HepG2 (cell line): ENCODE data around the gene CALML6. TPM values are rescaled to one million over a fixed set of nuclear protein-coding genes. Genes with fewer than 3 reads are reported as not detected.

Experiments
- BHLHE40 ChIP-seq: IDR thresholded peaks from 2 replicates; pipeline ENCODE4 v1.6.1; 2011; ENCODE audit warnings: low read length, improper control_type of control experiment
- CBFB ChIP-seq: sonication (generic); formaldehyde crosslinking; IDR thresholded peaks from 2 replicates; pipeline ENCODE4 v1.4.0; 2020; ENCODE audit warnings: missing genetic modification reagents
- CBX2 ChIP-seq, 2 experiments: fragments of 200-600 bp in 1 of 2; sonication (generic); formaldehyde crosslinking in 1 of 2; IDR thresholded peaks; 2 replicates each; pipeline versions ENCODE4 v1.7.0 to v1.8.1; 2018 to 2022; ENCODE audit warnings: low read depth in 2 of 2, low read length in 1 of 2, mild to moderate bottlenecking in 1 of 2, missing genetic modification reagents in 1 of 2
- FOSL2 ChIP-seq: sonication (generic); formaldehyde crosslinking; IDR thresholded peaks from 2 replicates; pipeline ENCODE4 v1.4.0; 2020; ENCODE audit warnings: missing genetic modification reagents
- HDAC1 ChIP-seq: sonication (generic); formaldehyde crosslinking; IDR thresholded peaks from 2 replicates; pipeline ENCODE4 v1.5.1; 2020; ENCODE audit warnings: mild to moderate bottlenecking, missing genetic modification reagents
- HOXA7 ChIP-seq: sonication (generic); formaldehyde crosslinking; IDR thresholded peaks from 2 replicates; pipeline ENCODE4 v1.8.1; 2022; ENCODE audit warnings: mild to moderate bottlenecking, missing genetic modification reagents, moderate library complexity
- KDM5A ChIP-seq: fragments of 200-600 bp; sonication (generic); IDR thresholded peaks from 2 replicates; pipeline ENCODE4 v1.7.0; 2018; ENCODE audit warnings: antibody characterized with exemption, mild to moderate bottlenecking, low read length, borderline replicate concordance
- LCORL ChIP-seq, 2 experiments: fragments of 450-650 bp in 1 of 2; sonication (generic) in 1 of 2; formaldehyde crosslinking in 1 of 2; IDR thresholded peaks; 2 replicates each; pipeline versions ENCODE4 v1.5.0 to v1.6.1; 2017 to 2020; ENCODE audit warnings: antibody characterized with exemption in 1 of 2, missing genetic modification reagents in 1 of 2
- MAZ ChIP-seq, 2 experiments: sonication (generic) in 1 of 2; formaldehyde crosslinking in 1 of 2; IDR thresholded peaks; 2 replicates each; pipeline versions ENCODE4 v1.5.0 to v1.6.1; 2012 to 2020; ENCODE audit warnings: low read depth in 2 of 2, mild to moderate bottlenecking in 2 of 2, borderline replicate concordance in 1 of 2, improper control_type of control experiment in 1 of 2, low read length in 1 of 2, missing genetic modification reagents in 1 of 2, moderate library complexity in 1 of 2
- NFE2 ChIP-seq: sonication (generic); formaldehyde crosslinking; IDR thresholded peaks from 2 replicates; pipeline ENCODE4 v1.4.0; 2020; ENCODE audit warnings: missing genetic modification reagents
- NFE2L1 ChIP-seq: sonication (generic); formaldehyde crosslinking; IDR thresholded peaks from 2 replicates; pipeline ENCODE4 v1.4.0; 2020; ENCODE audit warnings: missing genetic modification reagents, mild to moderate bottlenecking, borderline replicate concordance
- NRL ChIP-seq: sonication (generic); formaldehyde crosslinking; IDR thresholded peaks from 2 replicates; pipeline ENCODE4 v1.5.0; 2020; ENCODE audit warnings: missing genetic modification reagents, mild to moderate bottlenecking, moderate library complexity, borderline replicate concordance
- PPARG ChIP-seq: conservative IDR thresholded peaks from 2 replicates; pipeline ENCODE4 v1.6.1; 2016; ENCODE audit warnings: missing biosample characterization, missing genetic modification reagents
- SALL2 ChIP-seq: sonication (generic); formaldehyde crosslinking; IDR thresholded peaks from 2 replicates; pipeline ENCODE4 v1.8.1; 2023; ENCODE audit warnings: mild to moderate bottlenecking, missing genetic modification reagents, inconsistent platforms
- SP4 ChIP-seq: sonication (generic); formaldehyde crosslinking; IDR thresholded peaks from 2 replicates; pipeline ENCODE4 v1.8.1; 2023; ENCODE audit warnings: mild to moderate bottlenecking, missing genetic modification reagents
- YY1 ChIP-seq: IDR thresholded peaks from 2 replicates; pipeline ENCODE4 v1.6.1; 2011; ENCODE audit warnings: low read length, low read depth, moderate library complexity, mild to moderate bottlenecking; ENCODE audit not compliant: insufficient read depth, insufficient replicate concordance
- ZFP82 ChIP-seq: sonication (generic); formaldehyde crosslinking; IDR thresholded peaks from 2 replicates; pipeline ENCODE4 v1.5.1; 2020; ENCODE audit warnings: mild to moderate bottlenecking, missing genetic modification reagents, borderline replicate concordance
- ZNF3 ChIP-seq: IDR thresholded peaks from 2 replicates; pipeline ENCODE4 v1.7.0; 2017; ENCODE audit warnings: inconsistent platforms
- ZNF552 ChIP-seq: sonication (generic); formaldehyde crosslinking; IDR thresholded peaks from 2 replicates; pipeline ENCODE4 v1.9.0; 2022; ENCODE audit warnings: missing genetic modification reagents, mild to moderate bottlenecking, borderline replicate concordance
- ZNF607 ChIP-seq: sonication (generic); formaldehyde crosslinking; IDR thresholded peaks from 2 replicates; pipeline ENCODE4 v1.5.1; 2020; ENCODE audit warnings: missing genetic modification reagents, mild to moderate bottlenecking, borderline replicate concordance
- ZNF614 ChIP-seq: IDR thresholded peaks from 2 replicates; pipeline ENCODE4 v1.6.1; 2018; ENCODE audit warnings: missing biosample characterization, missing genetic modification reagents, inconsistent platforms, borderline replicate concordance
- ZNF672 ChIP-seq: sonication (generic); formaldehyde crosslinking; IDR thresholded peaks from 2 replicates; pipeline ENCODE4 v1.8.1; 2022; ENCODE audit warnings: missing genetic modification reagents
- ZNF674 ChIP-seq: sonication (generic); formaldehyde crosslinking; IDR thresholded peaks from 2 replicates; pipeline ENCODE4 v1.5.0; 2020; ENCODE audit warnings: low read depth, mild to moderate bottlenecking, missing genetic modification reagents
- ZNF724P ChIP-seq: sonication (generic); formaldehyde crosslinking; IDR thresholded peaks from 2 replicates; pipeline ENCODE4 v1.8.0; 2022; ENCODE audit warnings: missing genetic modification reagents, borderline replicate concordance
- ZNF768 ChIP-seq: sonication (generic); formaldehyde crosslinking; IDR thresholded peaks from 2 replicates; pipeline ENCODE4 v1.4.0; 2020; ENCODE audit warnings: missing genetic modification reagents
- polyA plus RNA-seq, 8 experiments: library from polyadenylated mRNA; depleted of rRNA in 3 of 8; stranded (reverse) in 7 of 8; unstranded in 1 of 8; fragments of >200 nt; fragmentation: Illumina TruSeq in 4 of 8; extraction: Trizol in 4 of 8; gene quantifications; 2 replicates each; pipeline versions ENCODE4 v1.2.1 to v1.2.3, GENCODE V29; 2011 to 2016; ENCODE audit warnings: low read depth in 4 of 8, missing spikeins in 1 of 8, mixed read lengths in 1 of 8; ENCODE audit not compliant: insufficient read depth in 1 of 8
- total RNA-seq, 5 experiments: library from RNA; depleted of rRNA; stranded (reverse); fragments of >200 nt; fragmentation: Illumina TruSeq; extraction: Trizol; gene quantifications; 2 replicates each; pipeline ENCODE4 v1.2.3, GENCODE V29; 2016; ENCODE audit warnings: low read depth in 1 of 5
- TF ChIP-seq, protein P1 (sequence below): IDR thresholded peaks from 2 replicates; pipeline ENCODE4 v1.6.1; 2016; ENCODE audit warnings: missing compliant biosample characterization, missing genetic modification reagents, borderline replicate concordance
- TF ChIP-seq, protein P2 (sequence below): sonication (generic); formaldehyde crosslinking; IDR thresholded peaks from 2 replicates; pipeline ENCODE4 v1.9.0; 2021; ENCODE audit warnings: missing genetic modification reagents, mild to moderate bottlenecking, borderline replicate concordance

CALML6 gene
- total and polyA plus RNA-seq, 2 of the 13 experiments (the other 11 are each of a cell fraction or from before 2014, with no cell fraction given), result 0.11 to 0.12 TPM

DNA sequence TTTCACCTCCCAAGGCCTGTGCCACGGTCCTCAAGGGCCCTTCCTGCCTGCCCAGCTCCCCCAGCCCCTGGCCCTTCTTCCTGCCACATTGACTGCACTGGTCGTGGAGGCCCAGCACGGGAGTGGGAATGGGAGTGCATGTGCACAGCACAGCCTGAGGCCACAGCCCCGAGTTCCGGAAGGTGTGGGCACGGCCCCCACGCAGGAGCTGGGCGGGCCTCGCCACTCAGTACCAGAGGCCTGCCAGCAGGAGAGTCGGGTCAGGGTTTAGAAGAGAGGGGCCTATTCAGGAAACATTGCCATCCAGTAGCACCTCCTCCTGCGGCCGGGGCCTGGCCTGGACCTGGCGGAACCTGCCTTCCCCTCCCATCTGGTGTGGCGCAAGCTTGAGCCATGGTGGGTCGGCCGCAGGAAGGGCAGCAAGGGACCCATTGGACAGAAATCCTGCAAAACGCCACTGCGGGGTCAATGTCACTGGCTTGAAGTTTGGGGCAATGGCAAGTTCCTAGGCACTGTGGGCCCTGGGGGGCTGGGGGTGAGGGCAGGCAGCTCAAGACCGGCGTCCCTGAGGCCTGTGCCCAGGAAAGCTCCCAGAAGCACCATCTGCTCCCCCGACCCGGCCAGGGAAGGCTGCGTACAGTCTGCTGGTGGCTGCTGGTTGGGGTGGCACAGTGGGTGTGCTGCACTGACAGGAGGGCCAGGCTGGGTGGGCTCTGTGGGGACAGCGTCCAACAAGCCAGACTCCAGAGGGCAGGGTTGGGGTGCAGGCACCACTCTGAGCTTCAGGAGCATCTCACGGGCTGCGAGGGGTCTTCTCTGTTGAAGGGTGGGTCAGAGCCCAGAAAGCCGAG, 5.8 kb downstream of the CALML6 start (continued):
- TF ChIP-seq SALL2 (CRISPR knock-in tag) (peak; percentile 46; the same call in 1 of the 2 replicates), ZNF607 (CRISPR knock-in tag) (no peak), ZNF674 (no peak), ZNF614 (peak; percentile 52; the same call in 1 of the 2 replicates), NRL (CRISPR knock-in tag) (no peak), FOSL2 (CRISPR knock-in tag) (peak; percentile 11; the same call in 1 of the 2 replicates), YY1 (peak; percentile 36), ZNF672 (CRISPR knock-in tag) (no peak), BHLHE40 (no peak), LCORL (IDR thresholded peaks at IDR 0.05) (no peak), LCORL (CRISPR knock-in tag; IDR thresholded peaks at IDR 0.05) (peak; percentile 15; the same call in 1 of the 2 replicates), CBFB (CRISPR knock-in tag) (no peak), KDM5A (no peak), ZFP82 (CRISPR knock-in tag) (no peak), ZNF3 (CRISPR knock-in tag) (no peak), ZNF768 (peak; percentile 80), HDAC1 (CRISPR knock-in tag) (peak; percentile 72; the same call in 1 of the 2 replicates), ZNF552 (peak; percentile 81; the same call in 1 of the 2 replicates), MAZ (IDR thresholded peaks at IDR 0.05; ENCODE audit: borderline replicate concordance, low read depth, low read length) (no peak), MAZ (CRISPR knock-in tag; IDR thresholded peaks at IDR 0.05; ENCODE audit: low read depth) (peak; percentile 46), HOXA7 (CRISPR knock-in tag) (no peak), SP4 (CRISPR knock-in tag) (0 out of 2 replicates have a peak, but pooled peaks have one; percentile 45), NFE2L1 (CRISPR knock-in tag) (no peak), NFE2 (no peak), ZNF724P (CRISPR knock-in tag) (0 out of 2 replicates have a peak, but pooled peaks have one; percentile 40), CBX2 (IDR thresholded peaks at IDR 0.05; ENCODE audit: low read depth, low read length) (no peak), CBX2 (CRISPR knock-in tag; IDR thresholded peaks at IDR 0.05; ENCODE audit: low read depth) (no peak), PPARG (CRISPR knock-in tag) (peak; percentile 22; the same call in 1 of the 2 replicates)
- TF ChIP-seq, protein P1, sequence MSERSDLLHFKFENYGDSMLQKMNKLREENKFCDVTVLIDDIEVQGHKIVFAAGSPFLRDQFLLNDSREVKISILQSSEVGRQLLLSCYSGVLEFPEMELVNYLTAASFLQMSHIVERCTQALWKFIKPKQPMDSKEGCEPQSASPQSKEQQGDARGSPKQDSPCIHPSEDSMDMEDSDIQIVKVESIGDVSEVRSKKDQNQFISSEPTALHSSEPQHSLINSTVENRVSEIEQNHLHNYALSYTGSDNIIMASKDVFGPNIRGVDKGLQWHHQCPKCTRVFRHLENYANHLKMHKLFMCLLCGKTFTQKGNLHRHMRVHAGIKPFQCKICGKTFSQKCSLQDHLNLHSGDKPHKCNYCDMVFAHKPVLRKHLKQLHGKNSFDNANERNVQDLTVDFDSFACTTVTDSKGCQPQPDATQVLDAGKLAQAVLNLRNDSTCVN (CRISPR knock-in tag), result no peak
- TF ChIP-seq, protein P2, sequence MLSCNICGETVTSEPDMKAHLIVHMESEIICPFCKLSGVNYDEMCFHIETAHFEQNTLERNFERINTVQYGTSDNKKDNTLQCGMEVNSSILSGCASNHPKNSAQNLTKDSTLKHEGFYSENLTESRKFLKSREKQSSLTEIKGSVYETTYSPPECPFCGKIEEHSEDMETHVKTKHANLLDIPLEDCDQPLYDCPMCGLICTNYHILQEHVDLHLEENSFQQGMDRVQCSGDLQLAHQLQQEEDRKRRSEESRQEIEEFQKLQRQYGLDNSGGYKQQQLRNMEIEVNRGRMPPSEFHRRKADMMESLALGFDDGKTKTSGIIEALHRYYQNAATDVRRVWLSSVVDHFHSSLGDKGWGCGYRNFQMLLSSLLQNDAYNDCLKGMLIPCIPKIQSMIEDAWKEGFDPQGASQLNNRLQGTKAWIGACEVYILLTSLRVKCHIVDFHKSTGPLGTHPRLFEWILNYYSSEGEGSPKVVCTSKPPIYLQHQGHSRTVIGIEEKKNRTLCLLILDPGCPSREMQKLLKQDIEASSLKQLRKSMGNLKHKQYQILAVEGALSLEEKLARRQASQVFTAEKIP (CRISPR knock-in tag), result no peak
